Measurements from ENCODE around the gene NR4A3.

DNA sequence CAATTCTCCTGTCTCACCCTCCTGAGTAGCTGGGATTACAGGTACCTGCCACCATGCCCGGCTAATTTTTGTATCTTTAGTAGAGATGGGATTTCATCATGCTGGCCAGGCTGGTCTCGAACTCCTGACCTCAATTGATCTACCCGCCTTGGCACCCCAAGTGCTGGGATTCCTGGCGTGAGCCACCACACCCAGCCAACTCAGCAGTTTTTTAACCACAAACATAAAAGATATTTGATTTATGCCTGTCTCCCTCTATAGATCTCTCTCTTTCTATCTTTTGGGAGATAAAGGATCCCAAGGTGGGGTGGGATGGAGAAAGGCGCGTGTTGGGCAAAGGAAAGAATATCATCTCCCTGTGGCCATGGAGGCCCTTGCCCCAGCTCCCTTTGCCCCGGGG is 26.8 kb downstream of the NR4A3 start:
- TF ChIP-seq CTCF (conservative IDR thresholded peaks at IDR 0.05; ENCODE audit: low read length) (no peak), EZH2phosphoT487 (IDR thresholded peaks at IDR 0.05; ENCODE audit: borderline replicate concordance) (no peak)

Measured in Loucy (cell line).